GF-D8 (cell line): ENCODE data around the gene BTBD9.
"Not testable (repeated sequence)": the region's sequence is repeated elsewhere in the genome, so short reads cannot be mapped to it uniquely, and the experiment has no call there.

Experiments
- DNase-seq: peaks from one replicate; lab custom pipeline; 2025; lab: John Stamatoyannopoulos, UW

BTBD9 gene

GRCh38 chr6:38144365-38144945 lies 495.3 kb downstream of the BTBD9 start:
- DNase-seq = no peak

DNA sequence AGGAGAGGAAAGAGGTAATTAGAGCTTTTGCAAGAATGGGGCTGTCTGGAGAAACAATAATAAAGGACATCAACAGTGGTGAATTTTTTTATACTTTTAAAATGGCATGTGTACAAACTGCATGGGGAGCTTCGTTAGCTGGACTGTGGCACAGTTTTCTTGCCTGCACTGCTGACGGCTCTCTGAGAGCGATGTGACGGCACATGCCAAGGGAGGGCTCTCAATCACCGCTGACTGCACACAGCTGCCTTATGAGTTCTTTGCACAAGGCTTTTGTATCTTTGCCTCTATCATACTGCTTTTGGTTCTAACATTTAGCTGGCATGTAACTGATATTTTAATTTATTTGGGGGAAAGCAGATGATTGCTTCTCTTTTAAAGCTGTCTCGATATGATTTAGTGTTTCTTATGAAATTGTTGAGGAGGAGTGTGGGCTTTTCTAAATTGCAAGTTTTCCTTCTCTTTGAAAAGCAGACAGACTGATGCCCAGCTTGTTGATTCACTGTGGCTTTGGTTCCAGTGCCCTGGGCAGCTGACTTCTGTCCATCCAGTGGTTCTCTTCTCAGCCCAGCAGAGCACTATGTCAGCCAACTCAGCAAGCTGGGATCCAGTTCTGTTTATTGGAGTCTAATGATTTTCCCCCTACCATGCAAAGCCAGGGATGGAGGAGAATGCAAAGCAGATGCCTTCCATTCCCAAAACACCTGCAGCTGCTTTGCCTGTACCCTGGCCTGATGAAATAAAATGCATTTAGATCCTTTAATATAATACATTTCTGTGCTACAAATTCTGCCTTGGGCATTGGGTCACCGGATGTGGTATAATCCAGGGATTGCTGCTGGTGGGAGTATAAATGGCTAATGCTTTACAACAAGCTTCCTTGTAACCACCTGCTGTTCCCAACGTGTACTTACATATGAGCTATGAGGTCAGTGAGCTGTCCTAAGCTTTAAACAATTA lies 496.3 kb downstream of the BTBD9 start:
- DNase-seq = no peak

DNA sequence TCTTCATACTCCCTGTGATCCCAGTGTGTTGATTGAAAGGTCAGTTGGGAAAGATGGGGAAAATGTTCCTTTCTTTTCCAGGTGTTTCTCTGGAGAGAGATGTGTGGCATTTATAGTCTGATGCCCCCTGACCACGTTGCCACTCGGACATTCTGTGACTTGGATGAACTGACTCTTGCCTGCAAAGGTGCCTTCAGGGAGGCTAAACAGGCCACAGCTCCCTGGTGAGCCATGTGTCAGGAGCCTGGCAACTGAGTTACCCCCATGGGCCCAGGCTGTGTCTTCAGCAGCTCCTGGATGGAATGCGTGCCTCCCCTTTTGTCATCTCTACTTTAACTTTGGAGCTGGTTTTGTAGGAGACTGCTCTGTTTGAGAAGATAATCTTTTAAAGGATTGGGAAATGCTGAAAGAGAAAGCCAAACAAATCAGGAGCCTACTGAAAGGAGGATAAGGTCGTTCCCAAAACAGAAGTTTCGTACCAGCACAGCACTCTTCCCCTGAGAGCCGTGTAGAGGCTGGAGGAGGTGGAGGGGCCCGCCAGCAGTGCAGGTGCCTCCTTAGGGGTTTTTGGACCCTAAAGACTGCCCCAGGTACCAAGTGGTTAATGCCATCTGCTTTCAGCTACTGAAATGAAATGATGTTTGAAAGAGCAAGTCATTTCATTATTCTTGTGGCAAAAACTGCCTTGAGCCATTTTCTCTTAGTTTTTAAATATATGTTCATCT lies 497.4 kb downstream of the BTBD9 start:
- DNase-seq = no peak

- no peak for DNase-seq
Observed at GRCh38 chr6:38141716-38142115, 498.0 kb downstream of the BTBD9 start.

DNA sequence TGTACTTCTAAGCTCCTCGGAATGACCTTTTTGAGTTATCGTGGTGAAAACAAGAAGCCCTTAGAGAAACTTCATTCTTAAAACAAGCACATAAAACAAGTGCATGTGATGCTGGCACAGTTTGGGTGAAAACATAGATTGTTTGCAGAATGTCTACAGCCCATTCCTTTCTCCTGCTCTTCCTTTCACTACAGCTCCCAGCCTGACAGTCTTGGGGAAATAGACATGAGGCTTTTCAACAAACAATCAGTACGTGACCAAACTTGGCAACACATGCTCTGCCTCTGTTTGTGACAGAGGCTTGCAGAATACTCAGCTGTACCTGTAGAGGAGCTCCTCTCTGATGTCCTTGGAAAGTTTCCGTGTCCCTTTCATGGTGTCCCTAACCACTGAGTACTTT lies 498.6 kb downstream of the BTBD9 start:
- DNase-seq = no peak

GRCh38 chr6:38138374-38138773 lies 501.4 kb downstream of the BTBD9 start:
- no peak for DNase-seq

GRCh38 chr6:38137608-38138265 lies 502.0 kb downstream of the BTBD9 start:
- DNase-seq = no peak

GRCh38 chr6:38136547-38136946 lies 503.2 kb downstream of the BTBD9 start:
- DNase-seq = no peak

DNA sequence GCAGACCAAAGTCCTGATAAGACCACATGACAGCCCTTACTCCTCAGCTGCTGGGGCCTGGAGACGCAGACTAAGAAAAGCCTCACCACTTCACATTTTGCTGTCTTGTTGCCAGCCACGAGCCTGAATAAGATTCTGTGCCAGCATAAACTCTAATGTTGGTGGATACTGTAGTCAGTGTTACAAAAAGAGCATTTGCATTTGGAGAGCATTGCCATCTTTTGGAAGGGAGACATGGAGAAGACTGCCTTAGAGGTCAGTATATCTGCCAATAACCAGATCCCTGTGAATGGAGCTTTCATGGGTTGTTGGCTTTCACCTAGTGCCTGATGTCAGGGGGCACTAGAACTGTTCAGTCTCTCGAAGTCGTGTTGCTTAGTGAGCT lies 505.0 kb downstream of the BTBD9 start:
- DNase-seq = no peak

GRCh38 chr6:38133932-38134703 lies 505.6 kb downstream of the BTBD9 start:
- DNase-seq = no peak

- no peak for DNase-seq
Observed at GRCh38 chr6:38131527-38131965, 508.2 kb downstream of the BTBD9 start.

DNA sequence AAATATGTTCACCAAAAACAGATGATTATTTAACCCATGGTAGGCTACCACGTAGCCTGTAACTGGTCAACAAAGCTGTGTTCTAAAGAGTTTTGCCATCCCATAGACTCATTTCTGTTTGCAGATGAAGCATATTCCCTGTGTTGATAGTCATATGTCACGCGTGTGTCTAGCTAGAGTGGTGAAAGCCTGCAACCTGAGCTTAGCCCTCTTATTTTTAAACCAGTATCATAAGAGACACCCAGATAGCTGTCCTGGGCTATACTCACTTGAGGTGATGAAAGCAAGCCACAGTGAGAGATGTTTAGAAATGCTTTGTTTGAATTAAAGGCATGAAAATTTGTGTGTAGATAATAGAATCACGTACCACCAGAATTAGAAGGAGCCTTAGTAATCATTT lies 512.4 kb downstream of the BTBD9 start:
- no peak for DNase-seq

GRCh38 chr6:38124224-38124926 lies 515.4 kb downstream of the BTBD9 start:
- not testable (repeated sequence) for DNase-seq

GRCh38 chr6:38119516-38119915 lies 520.2 kb downstream of the BTBD9 start:
- DNase-seq = no peak

GRCh38 chr6:38118791-38119365 lies 520.9 kb downstream of the BTBD9 start:
- DNase-seq = no peak
